Right lobe of liver (tissue), 4 donors: ENCODE data around the gene EVX1.

Experiments
- CTCF ChIP-seq, 4 donors: fragments of 200-600 bp in 3 of 4; fragments of 450-650 bp in 1 of 4; IDR thresholded peaks; one replicate each; pipeline versions ENCODE4 v1.5.1 to v1.8.0; 2016 to 2022; ENCODE audit warnings: antibody characterized with exemption in 4 of 4, mild to moderate bottlenecking in 2 of 4
- POLR2A ChIP-seq: fragments of 450-650 bp; IDR thresholded peaks from one replicate; pipeline ENCODE4 v1.6.1; 2017; ENCODE audit warnings: antibody characterized with exemption, mild to moderate bottlenecking
- donor health status: DM: no; HTN: no; CAD: no.
- donor health status: DM: no; HTN: no; CAD: no.
- donor health status: DM: no; HTN: yes; CAD: no.

DNA sequence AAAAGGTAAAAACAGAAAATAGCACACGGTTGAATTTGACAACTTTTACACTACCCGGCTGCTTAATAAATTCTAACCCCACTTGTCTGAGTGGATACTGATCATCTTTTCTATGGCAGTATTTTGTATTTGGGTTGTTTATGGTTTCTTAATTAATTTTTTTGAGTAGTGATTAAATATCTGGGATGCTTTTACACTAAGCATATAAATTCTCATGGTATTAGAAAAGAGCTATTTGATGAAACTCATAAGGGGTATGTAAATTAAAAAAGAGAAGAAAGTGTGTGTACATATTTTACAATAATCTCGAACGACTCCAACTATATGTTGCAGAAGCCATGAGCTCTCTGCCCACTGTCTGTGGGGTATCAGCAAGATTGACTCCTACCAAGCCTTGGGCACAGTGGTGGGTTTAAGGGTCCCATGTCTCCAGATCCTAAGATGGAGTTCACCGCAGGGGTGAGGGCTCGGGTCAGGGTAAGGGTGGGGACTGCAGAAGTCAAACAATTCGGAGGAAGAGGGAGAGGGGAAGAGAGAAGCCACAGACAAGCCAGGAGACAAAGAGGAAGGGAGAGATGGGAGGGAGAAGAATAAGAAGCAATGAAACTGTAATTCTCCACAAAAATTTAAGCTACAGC is 35.1 kb upstream of the EVX1 start:
- TF ChIP-seq CTCF (IDR thresholded peaks at IDR 0.05), result no peak
- no peak for TF ChIP-seq POLR2A
